Loucy (cell line): ENCODE measurements around the gene PFDN2.
"Not testable (repeated sequence)": the region's sequence is repeated elsewhere in the genome, so short reads cannot be mapped to it uniquely, and the experiment has no call there.

ENCODE experiments used
- EZH2phosphoT487 ChIP-seq: fragments of 200-600 bp; IDR thresholded peaks from 2 replicates; pipeline ENCODE4 v1.6.1; 2018; ENCODE audit warnings: antibody characterized with exemption, mild to moderate bottlenecking, moderate library complexity, borderline replicate concordance
- TF ChIP-seq, protein P1 (sequence below): fragments of 200-600 bp; sonication (generic); conservative IDR thresholded peaks from 2 replicates; pipeline ENCODE4 v1.5.1; 2014; ENCODE audit warnings: mild to moderate bottlenecking, antibody characterized with exemption, low read length

DNA sequence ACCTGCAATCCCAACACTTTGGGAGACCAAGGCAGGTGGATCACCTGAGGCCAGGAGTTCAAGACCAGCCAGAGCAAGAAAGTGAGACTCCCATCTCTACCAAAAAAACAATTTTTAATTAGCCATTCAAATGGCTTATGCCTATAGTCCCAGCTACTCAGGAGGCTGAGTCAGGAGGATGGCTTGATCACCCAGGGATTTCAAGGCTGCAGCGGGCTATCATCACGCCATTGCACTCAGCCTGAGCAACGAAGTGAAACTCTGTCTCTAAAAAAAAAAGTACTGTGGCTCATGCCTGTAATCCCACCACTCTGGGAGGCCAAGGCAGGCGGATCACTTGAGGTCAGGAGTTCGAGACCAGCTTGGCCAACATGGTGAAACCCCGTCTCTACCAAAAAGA lies 1.9 kb downstream of the PFDN2 start:
- TF ChIP-seq, protein P1, sequence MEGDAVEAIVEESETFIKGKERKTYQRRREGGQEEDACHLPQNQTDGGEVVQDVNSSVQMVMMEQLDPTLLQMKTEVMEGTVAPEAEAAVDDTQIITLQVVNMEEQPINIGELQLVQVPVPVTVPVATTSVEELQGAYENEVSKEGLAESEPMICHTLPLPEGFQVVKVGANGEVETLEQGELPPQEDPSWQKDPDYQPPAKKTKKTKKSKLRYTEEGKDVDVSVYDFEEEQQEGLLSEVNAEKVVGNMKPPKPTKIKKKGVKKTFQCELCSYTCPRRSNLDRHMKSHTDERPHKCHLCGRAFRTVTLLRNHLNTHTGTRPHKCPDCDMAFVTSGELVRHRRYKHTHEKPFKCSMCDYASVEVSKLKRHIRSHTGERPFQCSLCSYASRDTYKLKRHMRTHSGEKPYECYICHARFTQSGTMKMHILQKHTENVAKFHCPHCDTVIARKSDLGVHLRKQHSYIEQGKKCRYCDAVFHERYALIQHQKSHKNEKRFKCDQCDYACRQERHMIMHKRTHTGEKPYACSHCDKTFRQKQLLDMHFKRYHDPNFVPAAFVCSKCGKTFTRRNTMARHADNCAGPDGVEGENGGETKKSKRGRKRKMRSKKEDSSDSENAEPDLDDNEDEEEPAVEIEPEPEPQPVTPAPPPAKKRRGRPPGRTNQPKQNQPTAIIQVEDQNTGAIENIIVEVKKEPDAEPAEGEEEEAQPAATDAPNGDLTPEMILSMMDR: not testable (repeated sequence)
- TF ChIP-seq EZH2phosphoT487: not testable (repeated sequence)
